Measurements from ENCODE around the gene AP1B1. TPM values are rescaled to one million over a fixed set of nuclear protein-coding genes. Genes with fewer than 3 reads are reported as not detected.
A peak's percentile ranks its signal among the peaks of the same experiment; 100 is the strongest.

AP1B1 gene
- total and polyA plus RNA-seq, 2 of the 8 experiments (the other 6 are each of a cell fraction or from before 2014, with no cell fraction given) = 64.2 to 86.8 TPM

DNA sequence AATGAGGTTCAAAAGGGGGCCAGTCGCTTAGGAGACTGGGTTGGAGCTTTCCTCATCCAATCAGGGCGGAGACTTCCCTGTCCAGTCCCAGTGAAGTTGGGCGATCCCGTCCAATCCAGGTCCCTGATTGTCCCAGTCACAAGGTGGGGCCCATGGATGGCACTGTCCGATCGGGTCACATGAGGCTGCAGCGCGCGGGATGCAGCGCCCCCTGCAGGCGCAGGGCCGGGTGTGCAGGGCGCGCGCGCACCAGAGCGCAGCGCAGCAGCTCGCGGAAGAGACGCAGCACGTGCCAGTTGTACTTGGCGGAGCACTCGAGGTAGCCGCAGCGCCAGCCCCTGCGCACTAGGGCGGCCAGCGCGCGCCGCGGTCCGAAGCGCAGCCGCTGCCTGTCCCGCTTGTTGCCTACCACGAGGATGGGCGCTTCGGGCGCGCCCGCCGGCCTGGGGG is 75.2 kb downstream of the AP1B1 start:
- FAIRE-seq (peak; percentile 95), DNase-seq (ENCODE audit: low read depth in 1 of 2, low spot score in 2 of 2) (peak; percentile 81 to 88)
- Histone ChIP-seq H3K4me3 (ENCODE audit: extremely low read depth in 1 of 4, insufficient read depth in 2 of 4, low read depth in 3 of 4, low read length in 4 of 4) (no peak overlapping the region), H3K9me3 (ENCODE audit: insufficient read depth in 2 of 2, low read depth in 1 of 2, low read length in 1 of 2) (peaks cover 7 to 8% of the 10 kb centered on the region in 2 experiments; a peak in 3 of 4 replicates), H3K4me2 (ENCODE audit: insufficient read depth in 1 of 2, low read depth in 2 of 2, low read length in 2 of 2) (no peak overlapping the region), H3K27ac (ENCODE audit: low read depth, low read length) (no peak overlapping the region), H2BK15ac (ENCODE audit: low read length) (no peak overlapping the region), H3K4ac (replicated peaks; ENCODE audit: insufficient read length, low read depth, low read length) (no peak overlapping the region), H4K91ac (replicated peaks; ENCODE audit: insufficient read length, low read length) (no peak overlapping the region), H3K23me2 (ENCODE audit: low read depth, low read length) (peaks cover 6% of the 10 kb centered on the region; the same call in 1 of the 2 replicates), H3K36me3 (ENCODE audit: control insufficient read depth in 2 of 4, insufficient read depth in 4 of 4, low read length in 3 of 4) (peaks cover 0 to 12% (median 0%) of the 10 kb centered on the region in 4 experiments; a peak in 1 of 8 replicates), H3K79me2 (ENCODE audit: control insufficient read depth in 1 of 2, insufficient read depth in 2 of 2, low read length in 2 of 2) (no peaks in the 10 kb centered on the region), H2AK5ac (ENCODE audit: low read depth, low read length) (no peak overlapping the region), H3K27me3 (replicated peaks in 1 of 4; ENCODE audit: control insufficient read depth in 3 of 4, extremely low read depth in 1 of 4, insufficient read depth in 3 of 4, low read length in 3 of 4) (peaks cover 29 to 46% (median 43%) of the 10 kb centered on the region in 4 experiments), H2BK20ac (ENCODE audit: low read length) (no peak overlapping the region), H2BK12ac (ENCODE audit: low read depth, low read length) (no peak overlapping the region), H3K4me1 (replicated peaks in 1 of 4; ENCODE audit: control insufficient read depth in 3 of 4, insufficient read depth in 4 of 4, low read length in 3 of 4) (peaks cover 0 to 16% (median 9%) of the 10 kb centered on the region in 4 experiments; a peak in 6 of 7 replicates), H3K18ac (ENCODE audit: extremely low read depth, low read length) (no peak overlapping the region), H2BK5ac (ENCODE audit: low read depth, low read length) (no peak overlapping the region), H4K20me1 (replicated peaks in 1 of 2; ENCODE audit: control insufficient read depth in 1 of 2, insufficient read depth in 2 of 2, low read length in 2 of 2) (peaks cover 6 to 13% of the 10 kb centered on the region in 2 experiments), H3K23ac (ENCODE audit: insufficient read length) (no peak overlapping the region), H3K9ac (replicated peaks in 1 of 4; ENCODE audit: extremely low read depth in 1 of 4, low read depth in 3 of 4, low read length in 3 of 4) (no peak overlapping the region; a peak in 1 of 7 replicates), H4K8ac (ENCODE audit: extremely low read depth, insufficient read depth, low read length) (peak overlapping the region; percentile 63; the same call in 1 of the 2 replicates), H3K14ac (ENCODE audit: insufficient read length) (no peak overlapping the region), H2BK120ac (replicated peaks; ENCODE audit: low read depth, low read length) (no peak overlapping the region), H4K5ac (ENCODE audit: insufficient read length, low read depth, low read length) (no peak overlapping the region), H3K56ac (replicated peaks; ENCODE audit: insufficient read length, low read depth, low read length) (no peak overlapping the region), H2AFZ (ENCODE audit: low read length) (no peak overlapping the region), H3K79me1 (ENCODE audit: low read depth, low read length) (no peaks in the 10 kb centered on the region)
- CTCF ChIA-PET (ENCODE audit: partially characterized antibody) = interaction anchor here (0.6 to 4.1 kb wide), 25 partner anchors 8 to 785 kb away, joined by 3 to 41 read pairs (median 3); partner anchors contain the start of gene EMID1
- POLR2A ChIA-PET (ENCODE audit: partially characterized antibody) = interaction anchor here (0.6 to 4.4 kb wide), 13 partner anchors 11 to 240 kb away, joined by 3 to 44 read pairs (median 4); partner anchors contain the start of genes EWSR1, NEFH, RHBDD3 and THOC5
- 17% methylated on average over 28 of the region's 44 CpGs; no CpG with 5 or more reads in 1 of the 2 experiments for WGBS, 2 experiments (ENCODE audit: extremely low coverage in 1 of 2, insufficient coverage in 1 of 2, insufficient read length in 1 of 2, insufficient replicate concordance in 2 of 2, low coverage in 1 of 2, low lambda C conversion rate in 2 of 2, missing lambda C conversion rate in 1 of 2)
- TF ChIP-seq FOSL1 (IDR thresholded peaks at IDR 0.05; ENCODE audit: insufficient read depth, low read depth, low read length) = 0 out of 2 replicates have a peak, but pooled peaks have one; percentile 7
- peak; percentile 78 for TF ChIP-seq TAF7 (optimal IDR thresholded peaks at IDR 0.05; ENCODE audit: borderline replicate concordance, low read depth, low read length)
- no peak for TF ChIP-seq EGR1 (IDR thresholded peaks at IDR 0.05; ENCODE audit: borderline replicate concordance, low read depth, low read length)
- no peak for TF ChIP-seq POU5F1 (IDR thresholded peaks at IDR 0.05; ENCODE audit: low read depth, low read length)
- peak; percentile 85; the same call in 1 of the 2 replicates for TF ChIP-seq GTF2F1 (IDR thresholded peaks at IDR 0.05; ENCODE audit: borderline replicate concordance, low read depth, low read length)
- peak; percentile 50; the same call in 1 of the 2 replicates for TF ChIP-seq CHD2 (IDR thresholded peaks at IDR 0.05; ENCODE audit: low read length)
- TF ChIP-seq, protein P1, sequence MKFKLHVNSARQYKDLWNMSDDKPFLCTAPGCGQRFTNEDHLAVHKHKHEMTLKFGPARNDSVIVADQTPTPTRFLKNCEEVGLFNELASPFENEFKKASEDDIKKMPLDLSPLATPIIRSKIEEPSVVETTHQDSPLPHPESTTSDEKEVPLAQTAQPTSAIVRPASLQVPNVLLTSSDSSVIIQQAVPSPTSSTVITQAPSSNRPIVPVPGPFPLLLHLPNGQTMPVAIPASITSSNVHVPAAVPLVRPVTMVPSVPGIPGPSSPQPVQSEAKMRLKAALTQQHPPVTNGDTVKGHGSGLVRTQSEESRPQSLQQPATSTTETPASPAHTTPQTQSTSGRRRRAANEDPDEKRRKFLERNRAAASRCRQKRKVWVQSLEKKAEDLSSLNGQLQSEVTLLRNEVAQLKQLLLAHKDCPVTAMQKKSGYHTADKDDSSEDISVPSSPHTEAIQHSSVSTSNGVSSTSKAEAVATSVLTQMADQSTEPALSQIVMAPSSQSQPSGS (IDR thresholded peaks at IDR 0.05; ENCODE audit: low read length) = peak; percentile 80; the same call in 1 of the 2 replicates
- TF ChIP-seq NRF1 (IDR thresholded peaks at IDR 0.05; ENCODE audit: low read depth, low read length) = peak; percentile 49
- peak in 1 of 2 experiments; percentile 71; a peak in 2 of 4 replicates for TF ChIP-seq SIN3A (conservative IDR thresholded peaks at IDR 0.05 in 1 of 2, IDR thresholded peaks at IDR 0.05 in 1 of 2; ENCODE audit: low read depth in 1 of 2, low read length in 2 of 2)
- 0 out of 2 replicates have a peak, but pooled peaks have one; percentile 26 for TF ChIP-seq SP1 (IDR thresholded peaks at IDR 0.05; ENCODE audit: low read depth, low read length)

Measured in H1 (cell line).